NB4 (cell line): ENCODE measurements around the gene C19orf73.

ENCODE experiments used
- DNase-seq: peaks from one replicate; pipeline ENCODE4 v3.0.0; 2010; ENCODE audit warnings: low read depth
- H3K4me3 ChIP-seq: one replicate; pipeline ENCODE4 v1.5.1; 2011; ENCODE audit warnings: mild to moderate bottlenecking, low read depth, low read length, moderate library complexity
- CTCF ChIP-seq: IDR thresholded peaks from one replicate; pipeline ENCODE4 v1.5.1; 2012; ENCODE audit warnings: low read depth, low read length
- MYC ChIP-seq: IDR thresholded peaks from 2 replicates; pipeline ENCODE4 v1.6.1; 2011; ENCODE audit warnings: low read depth, low read length
- POLR2A ChIP-seq: IDR thresholded peaks from 2 replicates; pipeline ENCODE4 v1.6.1; 2011; ENCODE audit warnings: mild to moderate bottlenecking; ENCODE audit not compliant: insufficient read length; ENCODE audit errors: extremely low read depth
- TF ChIP-seq, protein P1 (sequence below): IDR thresholded peaks from 2 replicates; pipeline ENCODE4 v1.6.1; 2011; ENCODE audit warnings: low read depth, low read length

Gene C19orf73

DNA sequence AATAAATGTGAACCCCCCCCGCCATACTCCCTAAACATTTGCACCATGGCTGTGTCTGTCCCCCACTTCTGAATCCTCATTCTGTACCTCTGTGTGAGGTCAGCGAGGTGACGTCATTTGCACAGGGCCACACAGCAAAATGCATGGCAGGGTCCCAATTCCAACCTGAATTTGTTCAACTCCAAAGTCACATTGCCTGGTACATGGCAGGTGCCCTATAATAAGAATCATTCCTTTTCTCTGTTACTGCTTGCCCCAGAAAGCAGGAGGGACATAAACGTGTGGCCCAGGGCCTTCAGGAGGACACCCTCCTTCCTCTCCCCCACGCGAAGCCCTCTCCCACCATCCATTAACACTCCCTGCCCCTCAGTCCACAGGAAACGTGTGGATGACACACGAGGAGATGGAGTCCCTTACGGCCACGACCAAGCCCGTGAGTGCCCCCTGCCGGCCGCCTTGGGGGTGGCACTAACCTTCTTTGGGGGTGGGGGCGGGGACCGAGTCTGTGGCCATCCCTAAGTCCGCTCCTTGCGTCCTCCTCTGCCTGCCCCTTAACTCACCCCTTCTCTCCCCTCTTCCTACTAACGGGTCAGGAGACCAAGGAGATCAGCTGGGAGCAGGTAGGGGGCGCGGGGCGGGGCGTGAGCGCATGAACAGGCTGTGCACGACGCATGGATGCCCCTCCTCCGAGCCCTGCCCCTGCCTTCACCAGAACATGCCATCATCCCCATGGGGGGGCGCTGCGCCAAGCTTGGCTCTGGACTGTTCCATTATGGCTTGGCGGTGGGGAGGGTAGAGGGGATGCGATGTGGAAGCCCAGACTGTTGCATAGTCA is 26.8 kb upstream of the C19orf73 start:
- no peak overlapping the region for H3K4me3 ChIP-seq

DNA sequence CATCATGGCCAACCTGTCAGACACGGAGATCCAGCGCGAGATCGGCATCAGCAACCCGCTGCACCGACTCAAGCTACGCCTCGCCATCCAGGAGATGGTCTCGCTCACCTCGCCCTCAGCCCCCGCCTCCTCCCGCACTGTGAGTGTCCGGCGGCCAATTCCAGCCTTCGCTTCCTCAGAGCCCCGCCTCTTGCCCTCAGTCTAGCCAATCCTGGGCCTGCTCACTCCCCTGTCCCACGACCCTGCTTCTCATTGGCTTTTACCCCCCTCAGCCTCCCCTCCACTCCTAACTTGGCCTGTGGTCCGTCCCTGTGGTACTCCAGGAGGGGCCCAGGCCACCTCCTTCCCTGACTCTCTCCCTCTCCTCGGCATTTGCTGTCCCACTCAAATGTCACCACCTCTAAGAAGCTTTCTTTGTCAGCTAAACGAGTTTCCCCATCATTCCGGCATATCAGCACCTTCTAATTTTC is 24.0 kb upstream of the C19orf73 start:
- no peak for TF ChIP-seq CTCF
- TF ChIP-seq, protein P1, sequence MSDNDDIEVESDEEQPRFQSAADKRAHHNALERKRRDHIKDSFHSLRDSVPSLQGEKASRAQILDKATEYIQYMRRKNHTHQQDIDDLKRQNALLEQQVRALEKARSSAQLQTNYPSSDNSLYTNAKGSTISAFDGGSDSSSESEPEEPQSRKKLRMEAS = no peak
- no peak for DNase-seq
- no peak overlapping the region for H3K4me3 ChIP-seq

More for the DNA sequence above, 26.8 kb upstream of the C19orf73 start:
- TF ChIP-seq, protein P1 = peak; percentile 68; the same call in 1 of the 2 replicates
- peak; percentile 79 for TF ChIP-seq CTCF
- no peak for TF ChIP-seq POLR2A
- peak; percentile 71 for TF ChIP-seq MYC
- DNase-seq = peak; percentile 78

- TF ChIP-seq CTCF = no peak
- no peak for DNase-seq
- no peak overlapping the region for H3K4me3 ChIP-seq
Measured at GRCh38 chr19:49141352-49141751, 22.4 kb upstream of the C19orf73 start.

GRCh38 chr19:49140951-49141350 is 22.0 kb upstream of the C19orf73 start:
- no peak overlapping the region for H3K4me3 ChIP-seq
- TF ChIP-seq, protein P1 = no peak
- no peak for TF ChIP-seq MYC
- no peak for TF ChIP-seq POLR2A
- TF ChIP-seq CTCF = no peak
- DNase-seq = no peak

GRCh38 chr19:49136771-49137171 is 17.8 kb upstream of the C19orf73 start:
- no peak for TF ChIP-seq CTCF
- TF ChIP-seq MYC = no peak
- TF ChIP-seq, protein P1 = no peak
- no peak for TF ChIP-seq POLR2A
- DNase-seq = no peak
- H3K4me3 ChIP-seq = no peak overlapping the region

- no peak for DNase-seq
- TF ChIP-seq, protein P1 = no peak
- TF ChIP-seq MYC (no peak), CTCF (no peak), POLR2A (no peak)
- no peak overlapping the region for H3K4me3 ChIP-seq
Measured at GRCh38 chr19:49135686-49136085, 16.7 kb upstream of the C19orf73 start.
